ENCODE results near the gene C12orf42. TPM values are rescaled to one million over a fixed set of nuclear protein-coding genes. Genes with fewer than 3 reads are reported as not detected.
"Not testable (repeated sequence)": the region's sequence is repeated elsewhere in the genome, so short reads cannot be mapped to it uniquely, and the experiment has no call there.

The C12orf42 gene
- total RNA-seq, 1 donor from 2014 or later, result not detected

GRCh38 chr12:103431387-103431786, 64.4 kb downstream of the C12orf42 start:
- intact Hi-C loops (cut with micrococcal nuclease), result no loop called here
- H3K4me3 Mint-ChIP-seq, result no peak overlapping the region
- no peaks in the 10 kb centered on the region for H3K27me3 Mint-ChIP-seq
- no peak for DNase-seq
- H3K4me1 Mint-ChIP-seq, result peaks cover 8% of the 10 kb centered on the region
- peaks cover 28% of the 10 kb centered on the region for H3K9me3 Mint-ChIP-seq
- H3K27ac Mint-ChIP-seq, result no peak overlapping the region
- H3K36me3 Mint-ChIP-seq (ENCODE audit: low read depth), result peaks cover 18% of the 10 kb centered on the region

GRCh38 chr12:103425674-103426073, 70.1 kb downstream of the C12orf42 start:
- H3K36me3 Mint-ChIP-seq (ENCODE audit: low read depth); intact Hi-C loops (cut with micrococcal nuclease); H3K27ac Mint-ChIP-seq: not testable (repeated sequence)

GRCh38 chr12:103424849-103425586, 70.8 kb downstream of the C12orf42 start:
- H3K36me3 Mint-ChIP-seq (ENCODE audit: low read depth); H3K27me3 Mint-ChIP-seq; intact Hi-C loops (cut with micrococcal nuclease); H3K27ac Mint-ChIP-seq; H3K4me1 Mint-ChIP-seq; DNase-seq; H3K4me3 Mint-ChIP-seq: not testable (repeated sequence)
- H3K9me3 Mint-ChIP-seq, result peaks cover 26% of the 10 kb centered on the region

More at GRCh38 chr12:103425674-103426073, 70.1 kb downstream of the C12orf42 start:
- not testable (repeated sequence) for H3K4me1 Mint-ChIP-seq, DNase-seq, H3K27me3 Mint-ChIP-seq, H3K4me3 Mint-ChIP-seq
- H3K9me3 Mint-ChIP-seq, result peaks cover 30% of the 10 kb centered on the region

GRCh38 chr12:103423516-103423910, 72.3 kb downstream of the C12orf42 start:
- H3K27me3 Mint-ChIP-seq, result no peaks in the 10 kb centered on the region
- no peaks in the 10 kb centered on the region for H3K4me1 Mint-ChIP-seq
- intact Hi-C loops (cut with micrococcal nuclease), result no loop called here

GRCh38 chr12:103422746-103423515, 72.8 kb downstream of the C12orf42 start:
- Mint-ChIP-seq H3K4me3 (no peak overlapping the region), H3K27me3 (no peaks in the 10 kb centered on the region), H3K9me3 (peaks cover 16% of the 10 kb centered on the region), H3K36me3 (ENCODE audit: low read depth) (peaks cover 5% of the 10 kb centered on the region), H3K27ac (no peak overlapping the region), H3K4me1 (no peaks in the 10 kb centered on the region)
- intact Hi-C loops (cut with micrococcal nuclease), result no loop called here
- DNase-seq, result no peak

More at GRCh38 chr12:103423516-103423910, 72.3 kb downstream of the C12orf42 start:
- no peak overlapping the region for H3K4me3 Mint-ChIP-seq
- no peak for DNase-seq
- H3K9me3 Mint-ChIP-seq, result peaks cover 20% of the 10 kb centered on the region
- H3K36me3 Mint-ChIP-seq (ENCODE audit: low read depth), result peaks cover 6% of the 10 kb centered on the region
- no peak overlapping the region for H3K27ac Mint-ChIP-seq

GRCh38 chr12:103422328-103422727, 73.4 kb downstream of the C12orf42 start:
- intact Hi-C loops (cut with micrococcal nuclease), result no loop called here
- Mint-ChIP-seq H3K36me3 (ENCODE audit: low read depth) (no peaks in the 10 kb centered on the region), H3K4me1 (no peaks in the 10 kb centered on the region), H3K4me3 (no peak overlapping the region), H3K27me3 (no peaks in the 10 kb centered on the region), H3K9me3 (peaks cover 10% of the 10 kb centered on the region), H3K27ac (no peak overlapping the region)
- no peak for DNase-seq

GRCh38 chr12:103421402-103421801, 74.4 kb downstream of the C12orf42 start:
- intact Hi-C loops (cut with micrococcal nuclease), result no loop called here
- Mint-ChIP-seq H3K4me1 (no peaks in the 10 kb centered on the region), H3K9me3 (peaks cover 13% of the 10 kb centered on the region)

GRCh38 chr12:103415681-103416080, 80.1 kb downstream of the C12orf42 start:
- H3K4me1 Mint-ChIP-seq, result no peaks in the 10 kb centered on the region
- no peak for DNase-seq
- H3K36me3 Mint-ChIP-seq (ENCODE audit: low read depth), result no peaks in the 10 kb centered on the region
- intact Hi-C loops (cut with micrococcal nuclease), result no loop called here
- H3K27ac Mint-ChIP-seq, result no peak overlapping the region
- H3K27me3 Mint-ChIP-seq, result no peaks in the 10 kb centered on the region
- H3K4me3 Mint-ChIP-seq, result no peak overlapping the region
- peaks cover 11% of the 10 kb centered on the region for H3K9me3 Mint-ChIP-seq

More at GRCh38 chr12:103421402-103421801, 74.4 kb downstream of the C12orf42 start:
- no peak for DNase-seq
- Mint-ChIP-seq H3K27me3 (no peaks in the 10 kb centered on the region), H3K36me3 (ENCODE audit: low read depth) (no peaks in the 10 kb centered on the region), H3K4me3 (no peak overlapping the region), H3K27ac (no peak overlapping the region)

- Mint-ChIP-seq H3K36me3 (ENCODE audit: low read depth) (peaks cover 2% of the 10 kb centered on the region), H3K4me1 (no peaks in the 10 kb centered on the region), H3K9me3 (peaks cover 12% of the 10 kb centered on the region), H3K27me3 (no peaks in the 10 kb centered on the region), H3K27ac (no peak overlapping the region), H3K4me3 (no peak overlapping the region)
- DNase-seq, result no peak
- intact Hi-C loops (cut with micrococcal nuclease), result no loop called here
Measured at GRCh38 chr12:103401421-103401820, 94.3 kb downstream of the C12orf42 start.

- H3K9me3 Mint-ChIP-seq, result peaks cover 12% of the 10 kb centered on the region
- H3K27me3 Mint-ChIP-seq, result no peaks in the 10 kb centered on the region
- no peak for DNase-seq
- H3K4me1 Mint-ChIP-seq, result no peaks in the 10 kb centered on the region
- H3K27ac Mint-ChIP-seq, result no peak overlapping the region
- no peak overlapping the region for H3K4me3 Mint-ChIP-seq
- intact Hi-C loops (cut with micrococcal nuclease), result no loop called here
- peaks cover 2% of the 10 kb centered on the region for H3K36me3 Mint-ChIP-seq (ENCODE audit: low read depth)
Measured at GRCh38 chr12:103399986-103400385, 95.8 kb downstream of the C12orf42 start.

GRCh38 chr12:103397536-103397935, 98.2 kb downstream of the C12orf42 start:
- Mint-ChIP-seq H3K36me3 (ENCODE audit: low read depth) (peaks cover 2% of the 10 kb centered on the region), H3K27ac (no peak overlapping the region), H3K4me1 (no peaks in the 10 kb centered on the region), H3K4me3 (no peak overlapping the region), H3K9me3 (peaks cover 15% of the 10 kb centered on the region), H3K27me3 (no peaks in the 10 kb centered on the region)
- DNase-seq, result no peak
- intact Hi-C loops (cut with micrococcal nuclease), result no loop called here

- Mint-ChIP-seq H3K4me1 (no peaks in the 10 kb centered on the region), H3K27me3 (no peaks in the 10 kb centered on the region), H3K4me3 (no peak overlapping the region), H3K36me3 (ENCODE audit: low read depth) (peaks cover 2% of the 10 kb centered on the region), H3K27ac (no peak overlapping the region), H3K9me3 (peaks cover 15% of the 10 kb centered on the region)
- intact Hi-C loops (cut with micrococcal nuclease), result no loop called here
- no peak for DNase-seq
Measured at GRCh38 chr12:103392722-103393121, 103.0 kb downstream of the C12orf42 start.

GRCh38 chr12:103391103-103391502, 104.7 kb downstream of the C12orf42 start:
- Mint-ChIP-seq H3K4me1 (no peaks in the 10 kb centered on the region), H3K27ac (no peak overlapping the region), H3K4me3 (no peak overlapping the region), H3K9me3 (peaks cover 3% of the 10 kb centered on the region), H3K27me3 (no peaks in the 10 kb centered on the region), H3K36me3 (ENCODE audit: low read depth) (no peaks in the 10 kb centered on the region)
- intact Hi-C loops (cut with micrococcal nuclease), result no loop called here
- no peak for DNase-seq

- no peak for DNase-seq
- no peak overlapping the region for H3K4me3 Mint-ChIP-seq
- no peaks in the 10 kb centered on the region for H3K27me3 Mint-ChIP-seq
- intact Hi-C loops (cut with micrococcal nuclease), result no loop called here
- H3K27ac Mint-ChIP-seq, result no peak overlapping the region
- H3K36me3 Mint-ChIP-seq (ENCODE audit: low read depth), result no peaks in the 10 kb centered on the region
- H3K4me1 Mint-ChIP-seq, result no peaks in the 10 kb centered on the region
- H3K9me3 Mint-ChIP-seq, result peaks cover 3% of the 10 kb centered on the region
Measured at GRCh38 chr12:103387385-103387784, 108.4 kb downstream of the C12orf42 start.

All from activated CD4-positive, alpha-beta T cell treated with anti-CD3 and anti-CD28 coated beads, Interleukin-2, amount 10 ng/mL, durations not matched to agents 24 days and 14 days (primary cell).